ENCODE results near the gene EIF5. TPM values are rescaled to one million over a fixed set of nuclear protein-coding genes. Genes with fewer than 3 reads are reported as not detected.

EIF5 gene
- total RNA-seq, 3 donors from 2014 or later (not counting 1 experiment from before 2014, with no cell fraction given): 498 to 670 (median 594) TPM

GRCh38 chr14:103385152-103385928 lies 51.3 kb downstream of the EIF5 start, which contains the start of gene MARK3:
MARK3 (plus strand) TSS chr14:103385415; CDS start chr14:103386030, 615 bp downstream.
- Mint-ChIP-seq H3K9me3 (no peaks in the 10 kb centered on the region), H3K27ac (peak within 1 kb of the TSS; percentile 94 to 97), H3K27me3 (ENCODE audit: low read depth in 2 of 2) (no peaks in the 10 kb centered on the region), H3K4me3 (peak within 1 kb of the TSS; percentile 95), H3K36me3 (no peaks in the 10 kb centered on the region), H3K4me1 (peaks cover 37 to 53% of the 10 kb centered on the region in 2 donors)
- H3K36me3 ChIP-seq (ENCODE audit: control insufficient read depth, insufficient read depth, low read length): no peaks in the 10 kb centered on the region
- WGBS (ENCODE audit: insufficient coverage): under 1% methylated on average over 89 of the region's 91 CpGs
- DNase-seq (peak; percentile 96 to 97), ATAC-seq (peak; percentile 85 to 95 (median 89))
- intact Hi-C loops (cut with micrococcal nuclease): loop anchor here (1.0 to 5.0 kb wide), 2 partner anchors 42 to 51 kb away; partner anchors contain the start of gene EIF5
- no peaks in the 10 kb centered on the region for H3K9me3 ChIP-seq (ENCODE audit: control insufficient read depth, insufficient read depth, low read length)
- H3K4me3 ChIP-seq (ENCODE audit: low read length): peak within 1 kb of the TSS; percentile 50
- H3K4me1 ChIP-seq (ENCODE audit: control insufficient read depth, insufficient read depth, low read length): peaks cover 30% of the 10 kb centered on the region
- peak within 1 kb of the TSS; percentile 87 for H3K27ac ChIP-seq (ENCODE audit: low read length)
- no peaks in the 10 kb centered on the region for H3K27me3 ChIP-seq (ENCODE audit: control insufficient read depth, insufficient read depth, low read length)
- TF ChIP-seq CTCF (IDR thresholded peaks at IDR 0.05): peak; percentile 9

- 1% methylated on average over 44 of the region's 44 CpGs for WGBS (ENCODE audit: insufficient coverage)
- no peaks in the 10 kb centered on the region for H3K27me3 ChIP-seq (ENCODE audit: control insufficient read depth, insufficient read depth, low read length)
- Mint-ChIP-seq H3K27me3 (ENCODE audit: low read depth in 2 of 2) (no peaks in the 10 kb centered on the region), H3K4me1 (peaks cover 37 to 53% of the 10 kb centered on the region in 2 donors), H3K9me3 (no peaks in the 10 kb centered on the region), H3K4me3 (peak overlapping the region; percentile 95), H3K36me3 (no peaks in the 10 kb centered on the region), H3K27ac (peak overlapping the region; percentile 94 to 97)
- intact Hi-C loops (cut with micrococcal nuclease): loop anchor here (1.0 to 5.0 kb wide), 2 partner anchors 41 to 52 kb away; partner anchors contain the start of gene EIF5
- no peak for TF ChIP-seq CTCF (IDR thresholded peaks at IDR 0.05)
- peak overlapping the region; percentile 50 for H3K4me3 ChIP-seq (ENCODE audit: low read length)
- ATAC-seq (peak in 1 of 3 donors; percentile 6), DNase-seq (peak; percentile 37 to 59)
- no peaks in the 10 kb centered on the region for H3K9me3 ChIP-seq (ENCODE audit: control insufficient read depth, insufficient read depth, low read length)
- H3K4me1 ChIP-seq (ENCODE audit: control insufficient read depth, insufficient read depth, low read length): peaks cover 38% of the 10 kb centered on the region
- peak overlapping the region; percentile 87 for H3K27ac ChIP-seq (ENCODE audit: low read length)
- H3K36me3 ChIP-seq (ENCODE audit: control insufficient read depth, insufficient read depth, low read length): no peaks in the 10 kb centered on the region
These were observed 52.1 kb downstream of the EIF5 start for GRCh38 chr14:103385929-103386712.

- ATAC-seq (no peak), DNase-seq (peak in 1 of 2 donors; percentile 21)
- Mint-ChIP-seq H3K4me1 (peaks cover 35 to 51% of the 10 kb centered on the region in 2 donors), H3K9me3 (no peaks in the 10 kb centered on the region), H3K27ac (peak overlapping the region; percentile 94 to 97), H3K4me3 (peak overlapping the region; percentile 95), H3K36me3 (no peaks in the 10 kb centered on the region), H3K27me3 (ENCODE audit: low read depth in 2 of 2) (no peaks in the 10 kb centered on the region)
- 15% methylated on average over 5 of the region's 9 CpGs for WGBS (ENCODE audit: insufficient coverage)
- H3K27me3 ChIP-seq (ENCODE audit: control insufficient read depth, insufficient read depth, low read length): no peaks in the 10 kb centered on the region
- intact Hi-C loops (cut with micrococcal nuclease): loop anchor here (5.0 kb wide), 1 partner anchor 40 kb away; no protein-coding TSS in a partner anchor
- peak overlapping the region; percentile 50 for H3K4me3 ChIP-seq (ENCODE audit: low read length)
- H3K4me1 ChIP-seq (ENCODE audit: control insufficient read depth, insufficient read depth, low read length): peaks cover 38% of the 10 kb centered on the region
- H3K36me3 ChIP-seq (ENCODE audit: control insufficient read depth, insufficient read depth, low read length): no peaks in the 10 kb centered on the region
- H3K9me3 ChIP-seq (ENCODE audit: control insufficient read depth, insufficient read depth, low read length): no peaks in the 10 kb centered on the region
- H3K27ac ChIP-seq (ENCODE audit: low read length): peak overlapping the region; percentile 87
- no peak for TF ChIP-seq CTCF (IDR thresholded peaks at IDR 0.05)
These were observed 52.8 kb downstream of the EIF5 start for GRCh38 chr14:103386713-103387329.
